Cardiac muscle cell (in vitro differentiated cells and primary cell): ENCODE measurements around the gene IL13. TPM values are rescaled to one million over a fixed set of nuclear protein-coding genes. Genes with fewer than 3 reads are reported as not detected.

Experiments
- DNase-seq, 2 donors: peaks; one replicate each; pipeline versions ENCODE4 v3.0.0 to v3.0.0-alpha.2; 2010 to 2017; ENCODE audit warnings: low read depth in 1 of 2, low spot score in 1 of 2
- H3K27ac ChIP-seq: fragments of 200-600 bp; sonication (generic); 2 replicates; pipeline ENCODE4 v1.5.1; 2016
- H3K27me3 ChIP-seq: fragments of 200-600 bp; sonication (generic); 2 replicates; pipeline ENCODE4 v1.6.0; 2016; ENCODE audit warnings: control low read depth
- H3K36me3 ChIP-seq: fragments of 200-600 bp; sonication (generic); 2 replicates; pipeline ENCODE4 v1.5.1; 2016; ENCODE audit warnings: control low read depth
- H3K4me1 ChIP-seq: fragments of 200-600 bp; sonication (generic); 2 replicates; pipeline ENCODE4 v1.8.1; 2017; ENCODE audit warnings: low read depth, mild to moderate bottlenecking, mixed run types
- H3K4me3 ChIP-seq: fragments of 200-600 bp; sonication (generic); 2 replicates; pipeline ENCODE4 v1.5.1; 2016; ENCODE audit warnings: mild to moderate bottlenecking
- H3K9me3 ChIP-seq: fragments of 200-600 bp; sonication (generic); 2 replicates; pipeline ENCODE4 v1.5.1; 2017; ENCODE audit warnings: low read depth, mild to moderate bottlenecking, control low read depth
- polyA plus RNA-seq: library from polyadenylated mRNA; unstranded; fragments of >200 nt; fragmentation: Nextera tagmentation; extraction: Ambion mirVana; gene quantifications from 2 replicates; pipeline ENCODE4 v1.2.1, GENCODE V29; 2016
- total RNA-seq: library from RNA; depleted of rRNA; stranded (reverse); fragments of >200 nt; gene quantifications from 2 replicates; pipeline ENCODE4 v1.2.3, GENCODE V29; 2016
- TF ChIP-seq, protein P1 (sequence below): IDR thresholded peaks from 2 replicates; pipeline ENCODE4 v1.5.1; 2012; ENCODE audit warnings: low read depth, mild to moderate bottlenecking, low read length

The IL13 gene
- total RNA-seq = not detected in 2 replicates
- polyA plus RNA-seq = not detected in 2 replicates

DNA sequence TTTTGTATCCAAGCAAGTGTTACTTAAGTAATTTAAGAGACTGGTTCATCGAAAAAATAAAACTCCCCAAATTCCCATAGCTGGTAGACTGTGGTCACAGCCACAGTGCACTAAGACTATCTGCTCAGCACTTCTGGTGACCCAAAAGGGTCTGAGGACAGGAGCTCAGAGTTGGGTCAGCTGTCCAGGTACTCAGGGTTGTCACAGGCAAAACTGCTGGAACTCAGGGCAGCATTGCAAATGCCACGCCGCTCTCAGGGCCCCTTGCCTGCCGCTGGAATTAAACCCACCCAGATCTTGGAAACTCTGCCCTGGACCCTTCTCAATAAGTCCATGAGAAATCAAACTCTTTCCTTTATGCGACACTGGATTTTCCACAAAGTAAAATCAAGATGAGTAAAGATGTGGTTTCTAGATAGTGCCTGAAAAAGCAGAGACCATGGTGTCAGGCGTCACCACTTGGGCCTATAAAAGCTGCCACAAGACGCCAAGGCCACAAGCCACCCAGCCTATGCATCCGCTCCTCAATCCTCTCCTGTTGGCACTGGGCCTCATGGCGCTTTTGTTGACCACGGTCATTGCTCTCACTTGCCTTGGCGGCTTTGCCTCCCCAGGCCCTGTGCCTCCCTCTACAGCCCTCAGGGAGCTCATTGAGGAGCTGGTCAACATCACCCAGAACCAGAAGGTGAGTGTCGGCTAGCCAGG lies at the start of gene IL13:
Gene IL13 (plus strand): TSS at position 498 of the 705 bp plus-strand sequence. CDS start 14 bp downstream, at position 512.
- DNase-seq = no peak
- Histone ChIP-seq H3K27me3 (peaks cover 44% of the 10 kb centered on the region), H3K27ac (no peak within 1 kb of the TSS), H3K9me3 (no peaks in the 10 kb centered on the region), H3K4me3 (no peak within 1 kb of the TSS), H3K4me1 (peaks cover under 1% of the 10 kb centered on the region), H3K36me3 (no peaks in the 10 kb centered on the region)
- TF ChIP-seq, protein P1, sequence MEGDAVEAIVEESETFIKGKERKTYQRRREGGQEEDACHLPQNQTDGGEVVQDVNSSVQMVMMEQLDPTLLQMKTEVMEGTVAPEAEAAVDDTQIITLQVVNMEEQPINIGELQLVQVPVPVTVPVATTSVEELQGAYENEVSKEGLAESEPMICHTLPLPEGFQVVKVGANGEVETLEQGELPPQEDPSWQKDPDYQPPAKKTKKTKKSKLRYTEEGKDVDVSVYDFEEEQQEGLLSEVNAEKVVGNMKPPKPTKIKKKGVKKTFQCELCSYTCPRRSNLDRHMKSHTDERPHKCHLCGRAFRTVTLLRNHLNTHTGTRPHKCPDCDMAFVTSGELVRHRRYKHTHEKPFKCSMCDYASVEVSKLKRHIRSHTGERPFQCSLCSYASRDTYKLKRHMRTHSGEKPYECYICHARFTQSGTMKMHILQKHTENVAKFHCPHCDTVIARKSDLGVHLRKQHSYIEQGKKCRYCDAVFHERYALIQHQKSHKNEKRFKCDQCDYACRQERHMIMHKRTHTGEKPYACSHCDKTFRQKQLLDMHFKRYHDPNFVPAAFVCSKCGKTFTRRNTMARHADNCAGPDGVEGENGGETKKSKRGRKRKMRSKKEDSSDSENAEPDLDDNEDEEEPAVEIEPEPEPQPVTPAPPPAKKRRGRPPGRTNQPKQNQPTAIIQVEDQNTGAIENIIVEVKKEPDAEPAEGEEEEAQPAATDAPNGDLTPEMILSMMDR = no peak

DNA sequence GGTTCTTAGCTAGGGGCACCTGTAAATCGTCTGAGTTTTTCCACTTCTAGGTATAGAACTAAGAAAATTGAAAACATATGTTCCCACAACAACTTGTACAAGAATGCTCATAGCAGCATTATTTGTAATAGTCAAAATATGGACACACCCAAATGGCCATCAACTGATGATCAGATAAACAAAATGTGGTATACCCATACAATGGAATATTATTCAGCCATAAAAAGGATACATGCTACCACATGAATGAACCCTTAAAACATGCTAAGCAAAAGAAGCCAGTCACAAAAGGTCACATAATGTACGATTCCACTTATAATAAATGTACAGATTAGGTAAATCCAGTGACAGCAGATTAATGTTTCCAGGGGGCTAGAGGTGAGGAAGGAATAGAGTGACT lies 46.0 kb upstream of the IL13 start:
- no peak for DNase-seq
- no peak overlapping the region for H3K4me3 ChIP-seq
- no peaks in the 10 kb centered on the region for H3K4me1 ChIP-seq
- peaks cover 18% of the 10 kb centered on the region for H3K36me3 ChIP-seq
- no peaks in the 10 kb centered on the region for H3K27me3 ChIP-seq
- no peaks in the 10 kb centered on the region for H3K9me3 ChIP-seq
- TF ChIP-seq, protein P1 = no peak
- H3K27ac ChIP-seq = no peak overlapping the region

DNA sequence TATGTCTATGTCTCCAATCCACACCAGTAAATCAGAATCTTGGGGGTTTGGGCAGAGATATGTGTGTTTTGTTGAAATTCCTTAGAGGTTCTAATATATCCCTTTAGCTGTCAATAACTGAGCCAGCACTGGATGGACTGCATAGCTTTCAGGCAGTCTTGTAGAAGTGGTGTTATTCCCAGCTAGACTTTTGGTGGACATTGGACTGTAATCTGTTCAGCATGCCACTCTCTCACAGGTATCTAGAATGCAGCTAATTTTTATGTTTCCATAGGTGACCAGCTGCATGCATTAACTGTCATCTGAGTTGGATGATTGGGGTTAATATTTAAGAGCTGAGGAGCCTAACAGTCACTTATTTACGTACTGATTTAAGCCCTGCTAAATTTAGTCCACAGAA lies 45.1 kb upstream of the IL13 start:
- H3K27ac ChIP-seq = no peak overlapping the region
- no peaks in the 10 kb centered on the region for H3K27me3 ChIP-seq
- H3K4me1 ChIP-seq = no peaks in the 10 kb centered on the region
- H3K36me3 ChIP-seq = peaks cover 27% of the 10 kb centered on the region
- no peak for DNase-seq
- no peaks in the 10 kb centered on the region for H3K9me3 ChIP-seq
- TF ChIP-seq, protein P1 = no peak
- no peak overlapping the region for H3K4me3 ChIP-seq

GRCh38 chr5:132621699-132622098 lies 36.3 kb upstream of the IL13 start:
- H3K36me3 ChIP-seq = peaks cover 14% of the 10 kb centered on the region
- H3K27me3 ChIP-seq = no peaks in the 10 kb centered on the region
- no peak overlapping the region for H3K27ac ChIP-seq
- TF ChIP-seq, protein P1 = no peak
- no peaks in the 10 kb centered on the region for H3K4me1 ChIP-seq
- no peak for DNase-seq
- H3K9me3 ChIP-seq = no peaks in the 10 kb centered on the region
- H3K4me3 ChIP-seq = no peak overlapping the region

GRCh38 chr5:132622608-132623007 lies 35.4 kb upstream of the IL13 start:
- no peak for DNase-seq
- Histone ChIP-seq H3K9me3 (no peaks in the 10 kb centered on the region), H3K4me1 (no peaks in the 10 kb centered on the region), H3K27me3 (no peaks in the 10 kb centered on the region), H3K4me3 (no peak overlapping the region), H3K27ac (no peak overlapping the region), H3K36me3 (peaks cover 5% of the 10 kb centered on the region)
- TF ChIP-seq, protein P1 = no peak
